HepG2 (cell line): Measurements from ENCODE around the gene INTS12. TPM values are rescaled to one million over a fixed set of nuclear protein-coding genes. Genes with fewer than 3 reads are reported as not detected.

Experiments used
- ISX ChIP-seq: sonication (generic); formaldehyde crosslinking; conservative IDR thresholded peaks from 2 replicates; pipeline ENCODE4 v1.5.0; 2020; ENCODE audit warnings: missing genetic modification reagents
- ZBTB40 ChIP-seq, 2 experiments: fragments of 450-650 bp in 1 of 2; sonication (generic) in 1 of 2; formaldehyde crosslinking in 1 of 2; IDR thresholded peaks; 2 replicates each; pipeline versions ENCODE4 v1.6.1 to v1.8.0; 2016 to 2022; ENCODE audit warnings: antibody characterized with exemption in 1 of 2, mild to moderate bottlenecking in 1 of 2, missing genetic modification reagents in 1 of 2
- ZFAT ChIP-seq: sonication (generic); formaldehyde crosslinking; conservative IDR thresholded peaks from 2 replicates; pipeline ENCODE4 v1.8.1; 2023; ENCODE audit warnings: missing genetic modification reagents, inconsistent platforms
- polyA plus RNA-seq, 8 experiments: library from polyadenylated mRNA; depleted of rRNA in 3 of 8; stranded (reverse) in 7 of 8; unstranded in 1 of 8; fragments of >200 nt; fragmentation: Illumina TruSeq in 4 of 8; extraction: Trizol in 4 of 8; gene quantifications; 2 replicates each; pipeline versions ENCODE4 v1.2.1 to v1.2.3, GENCODE V29; 2011 to 2016; ENCODE audit warnings: low read depth in 4 of 8, missing spikeins in 1 of 8, mixed read lengths in 1 of 8; ENCODE audit not compliant: insufficient read depth in 1 of 8
- total RNA-seq, 5 experiments: library from RNA; depleted of rRNA; stranded (reverse); fragments of >200 nt; fragmentation: Illumina TruSeq; extraction: Trizol; gene quantifications; 2 replicates each; pipeline ENCODE4 v1.2.3, GENCODE V29; 2016; ENCODE audit warnings: low read depth in 1 of 5

The INTS12 gene
- total and polyA plus RNA-seq, 2 of the 13 experiments (the other 11 are each of a cell fraction or from before 2014, with no cell fraction given) = 20.2 to 21.1 TPM

- TF ChIP-seq ZBTB40 (IDR thresholded peaks at IDR 0.05) (no peak), ZBTB40 (CRISPR knock-in tag; IDR thresholded peaks at IDR 0.05) (no peak), ZFAT (CRISPR knock-in tag) (no peak), ISX (CRISPR knock-in tag) (no peak)
These were observed 75.2 kb downstream of the INTS12 start (continued) for GRCh38 chr4:105633241-105633640.

Other genes starting within 250 kb of the INTS12 start
- gene PPA2, start 234.6 kb downstream of the INTS12 start, total RNA-seq (2016; rRNA removed; fragmentation: Illumina TruSeq; extraction: Trizol) = 70.6 and 115 TPM in 2 replicates
- gene PPA2, start 234.6 kb downstream of the INTS12 start, polyA plus RNA-seq (2011; rRNA removed) = 30.4 and 44.2 TPM in 2 replicates
- not detected in 2 replicates for gene ARHGEF38, start 156.1 kb downstream of the INTS12 start, total RNA-seq (2016; rRNA removed; fragmentation: Illumina TruSeq; extraction: Trizol)
- gene ARHGEF38, start 156.1 kb downstream of the INTS12 start, polyA plus RNA-seq (2011; rRNA removed) = not detected in 2 replicates
- 30.8 and 38.7 TPM in 2 replicates for gene GSTCD, start 95 bp upstream of the INTS12 start, total RNA-seq (2016; rRNA removed; fragmentation: Illumina TruSeq; extraction: Trizol)
- gene GSTCD, start 95 bp upstream of the INTS12 start, polyA plus RNA-seq (2011; rRNA removed) = 6.7 and 7.9 TPM in 2 replicates
- gene NPNT, start 186.8 kb upstream of the INTS12 start, total RNA-seq (2016; rRNA removed; fragmentation: Illumina TruSeq; extraction: Trizol) = 10.0 and 19.1 TPM in 2 replicates
- gene NPNT, start 186.8 kb upstream of the INTS12 start, polyA plus RNA-seq (2011; rRNA removed) = 0.64 and 1.1 TPM in 2 replicates